Left hindlimb (tissue), 1 donor: ENCODE results near the gene NRIP1.

Experiments
- DNase-seq: peaks from one replicate; pipeline ENCODE4 v3.0.0-alpha.2; 2018

NRIP1 gene

GRCh38 chr21:15063814-15064575, 805 bp downstream of the NRIP1 start:
- peak; percentile 74 for DNase-seq

- no peak for DNase-seq
Measured at GRCh38 chr21:15063081-15063813, 1.6 kb downstream of the NRIP1 start.

GRCh38 chr21:15062606-15062965, 2.2 kb downstream of the NRIP1 start:
- DNase-seq, result no peak

GRCh38 chr21:15061747-15062605, 2.8 kb downstream of the NRIP1 start:
- DNase-seq, result no peak

GRCh38 chr21:15061279-15061678, 3.5 kb downstream of the NRIP1 start:
- no peak for DNase-seq

- no peak for DNase-seq
Measured at GRCh38 chr21:15060543-15061175, 4.1 kb downstream of the NRIP1 start.

GRCh38 chr21:15059397-15059796, 5.4 kb downstream of the NRIP1 start:
- DNase-seq, result no peak

- DNase-seq, result no peak
Measured at GRCh38 chr21:15058854-15059263, 5.9 kb downstream of the NRIP1 start.

GRCh38 chr21:15057285-15057684, 7.5 kb downstream of the NRIP1 start:
- DNase-seq, result no peak

- DNase-seq, result no peak
Measured at GRCh38 chr21:15054606-15055239, 10.1 kb downstream of the NRIP1 start.

GRCh38 chr21:15054089-15054488, 10.7 kb downstream of the NRIP1 start:
- DNase-seq, result no peak

GRCh38 chr21:15053500-15053899, 11.3 kb downstream of the NRIP1 start:
- no peak for DNase-seq

GRCh38 chr21:15052459-15052763, 12.4 kb downstream of the NRIP1 start:
- no peak for DNase-seq

- DNase-seq, result no peak
Measured at GRCh38 chr21:15051644-15052458, 12.9 kb downstream of the NRIP1 start.

- DNase-seq, result no peak
Measured at GRCh38 chr21:15050568-15051377, 14.0 kb downstream of the NRIP1 start.

GRCh38 chr21:15045017-15045416, 19.8 kb downstream of the NRIP1 start:
- DNase-seq, result no peak

GRCh38 chr21:15042531-15042930, 22.3 kb downstream of the NRIP1 start:
- DNase-seq, result no peak

- DNase-seq, result no peak
Measured at GRCh38 chr21:15039607-15040299, 25.0 kb downstream of the NRIP1 start.

GRCh38 chr21:15037900-15038293, 26.9 kb downstream of the NRIP1 start:
- DNase-seq, result no peak
